ENCODE measurements around the gene HSD11B2.

HSD11B2 gene

DNA sequence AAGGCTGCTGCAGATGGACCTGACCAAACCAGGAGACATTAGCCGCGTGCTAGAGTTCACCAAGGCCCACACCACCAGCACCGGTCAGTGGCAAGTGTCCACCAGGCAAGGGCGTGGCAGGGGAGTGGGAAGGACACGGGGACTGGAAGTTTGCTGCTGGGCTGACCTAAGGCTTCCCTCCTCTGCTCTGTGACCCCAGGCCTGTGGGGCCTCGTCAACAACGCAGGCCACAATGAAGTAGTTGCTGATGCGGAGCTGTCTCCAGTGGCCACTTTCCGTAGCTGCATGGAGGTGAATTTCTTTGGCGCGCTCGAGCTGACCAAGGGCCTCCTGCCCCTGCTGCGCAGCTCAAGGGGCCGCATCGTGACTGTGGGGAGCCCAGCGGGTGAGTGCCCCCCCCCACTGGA, 4.8 kb downstream of the HSD11B2 start:
- DNase-seq (ENCODE audit: low read depth): no peak

GRCh38 chr16:67436640-67437193, 5.8 kb downstream of the HSD11B2 start:
- no peak for DNase-seq (ENCODE audit: low read depth)

GRCh38 chr16:67437513-67437912, 6.6 kb downstream of the HSD11B2 start:
- no peak for DNase-seq (ENCODE audit: low read depth)

- DNase-seq (ENCODE audit: low read depth): no peak
Observed at GRCh38 chr16:67438098-67438791, 7.3 kb downstream of the HSD11B2 start.

DNA sequence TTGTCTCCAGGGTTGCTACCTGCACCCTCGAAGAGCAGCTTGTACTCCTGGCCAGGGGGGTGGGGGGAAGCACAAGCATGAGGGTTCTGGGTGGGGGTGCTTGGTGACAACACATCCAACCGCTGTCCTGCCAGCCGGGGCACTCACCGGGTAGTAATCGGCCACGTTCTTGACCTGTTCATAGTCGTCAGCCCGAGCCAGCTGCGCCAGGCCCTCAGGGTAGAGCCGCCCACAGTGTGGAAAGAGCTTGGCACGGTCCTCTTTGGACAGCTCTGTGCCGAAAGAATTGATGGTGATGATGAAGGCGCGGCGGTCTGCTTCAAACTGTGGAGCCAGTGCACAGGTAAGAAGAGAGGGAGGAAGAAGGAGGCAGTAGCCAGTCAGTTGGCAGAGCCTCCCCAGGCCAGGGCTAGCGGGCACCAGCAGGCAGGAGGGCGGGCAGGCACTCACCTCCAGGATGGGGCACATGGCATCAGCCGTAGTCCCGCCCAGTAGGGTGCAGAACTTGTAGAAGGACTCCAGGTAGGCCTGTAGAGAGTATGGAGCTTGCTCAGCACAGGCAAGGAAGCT, 8.0 kb downstream of the HSD11B2 start:
- DNase-seq (ENCODE audit: low read depth): no peak

DNA sequence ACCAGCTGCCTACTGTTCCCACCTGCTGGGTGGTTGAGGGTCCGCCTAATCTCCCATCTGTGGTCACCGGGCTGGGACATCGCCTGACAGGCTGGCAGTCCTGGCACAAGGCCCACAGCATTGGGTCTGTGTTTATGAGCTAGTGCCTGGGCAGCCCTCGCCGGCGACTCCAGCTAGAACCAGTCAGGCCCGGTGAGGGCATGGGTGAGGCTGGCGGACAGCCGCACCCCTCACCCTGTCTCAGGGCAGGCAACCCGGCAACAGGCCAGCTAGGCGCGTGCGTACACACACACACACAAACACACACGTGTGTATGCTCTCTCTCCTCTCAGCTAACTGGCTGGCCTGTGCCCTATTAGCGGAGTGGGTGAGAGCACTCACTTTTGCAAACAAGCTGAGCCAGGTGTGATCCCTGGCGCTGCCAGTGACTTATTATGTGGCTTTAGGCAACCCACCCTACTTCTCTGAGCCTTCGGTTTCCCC, 10.4 kb downstream of the HSD11B2 start:
- no peak for DNase-seq (ENCODE audit: low read depth)

GRCh38 chr16:67441907-67442306, 11.0 kb downstream of the HSD11B2 start:
- DNase-seq (ENCODE audit: low read depth): no peak

GRCh38 chr16:67442581-67443255, 11.8 kb downstream of the HSD11B2 start:
- no peak for DNase-seq (ENCODE audit: low read depth)

GRCh38 chr16:67443265-67443664, 12.3 kb downstream of the HSD11B2 start:
- no peak for DNase-seq (ENCODE audit: low read depth)

GRCh38 chr16:67444259-67445125, 13.6 kb downstream of the HSD11B2 start:
- no peak for DNase-seq (ENCODE audit: low read depth)

- no peak for DNase-seq (ENCODE audit: low read depth)
Observed at GRCh38 chr16:67445126-67445426, 14.2 kb downstream of the HSD11B2 start.

GRCh38 chr16:67445441-67445912, 14.6 kb downstream of the HSD11B2 start:
- no peak for DNase-seq (ENCODE audit: low read depth)

GRCh38 chr16:67445913-67446907, 15.3 kb downstream of the HSD11B2 start:
- DNase-seq (ENCODE audit: low read depth): no peak

DNA sequence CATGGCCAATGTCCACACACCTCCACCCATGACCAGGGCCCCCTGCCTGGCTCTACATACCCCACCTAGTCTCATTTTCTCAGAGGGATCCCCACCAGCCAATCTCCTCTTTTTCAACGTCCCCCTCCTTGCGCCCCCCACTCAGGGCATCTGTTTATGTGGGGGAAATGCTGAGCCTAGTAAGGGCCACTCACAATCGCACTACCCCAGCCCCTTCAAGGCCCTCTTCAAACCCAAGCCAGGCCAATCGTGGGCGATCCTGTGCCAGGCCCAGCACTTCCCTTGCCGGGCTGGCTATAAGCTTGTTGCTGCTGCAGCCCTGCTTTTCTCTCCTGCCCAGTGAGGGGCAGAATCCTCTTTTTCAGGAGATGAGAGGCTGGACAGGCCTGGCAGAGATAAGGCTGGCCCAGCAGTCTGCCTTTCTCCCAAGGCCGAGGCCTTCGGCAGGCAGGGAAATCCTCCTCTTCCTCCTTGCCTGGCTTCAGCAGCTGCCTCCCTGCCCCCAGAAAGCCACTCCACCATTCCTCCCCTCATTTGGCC, 16.1 kb downstream of the HSD11B2 start:
- no peak for DNase-seq (ENCODE audit: low read depth)

GRCh38 chr16:67447508-67448076, 16.7 kb downstream of the HSD11B2 start:
- peak; percentile 30 for DNase-seq (ENCODE audit: low read depth)

GRCh38 chr16:67448580-67448979, 17.7 kb downstream of the HSD11B2 start:
- DNase-seq (ENCODE audit: low read depth): no peak

DNA sequence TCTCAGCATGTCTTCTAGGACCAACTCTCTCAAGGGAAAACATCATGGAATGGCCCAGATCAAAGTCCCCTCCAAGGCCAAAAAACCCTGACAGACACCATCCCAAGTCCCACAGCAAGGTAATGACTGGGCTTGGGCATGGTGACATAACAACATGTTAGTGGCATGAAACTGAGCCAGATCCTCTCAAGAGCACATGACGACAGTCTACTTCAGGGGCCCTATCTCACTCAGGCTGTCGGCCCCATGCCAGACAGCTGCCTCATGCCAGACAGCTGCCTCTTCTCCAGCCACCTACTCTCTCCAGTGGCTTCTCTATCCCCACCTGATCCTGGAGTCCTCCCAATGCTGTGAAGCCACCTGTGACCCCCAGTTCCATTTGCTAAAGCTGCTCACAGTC, 18.4 kb downstream of the HSD11B2 start:
- DNase-seq (ENCODE audit: low read depth): no peak

DNA sequence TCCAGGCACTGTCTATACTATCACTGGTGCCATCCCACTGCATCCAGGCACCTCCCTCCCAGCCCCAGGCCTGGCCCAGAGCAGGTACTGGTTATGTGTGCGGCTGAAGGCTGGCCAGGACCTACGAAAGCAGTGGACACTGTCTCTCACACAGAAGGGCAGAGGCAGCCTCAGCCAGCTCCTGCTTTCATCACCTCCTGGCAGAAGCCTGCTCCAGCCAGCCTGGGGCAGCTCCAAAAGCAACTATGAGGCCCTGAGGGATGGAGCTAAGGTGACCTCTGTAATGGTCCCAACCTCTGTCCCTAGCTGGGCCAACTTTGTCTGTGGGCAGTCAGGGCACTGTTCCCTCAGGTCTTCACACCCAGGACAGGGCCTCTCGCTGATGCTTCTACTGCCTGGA, 18.8 kb downstream of the HSD11B2 start:
- DNase-seq (ENCODE audit: low read depth): no peak

DNA sequence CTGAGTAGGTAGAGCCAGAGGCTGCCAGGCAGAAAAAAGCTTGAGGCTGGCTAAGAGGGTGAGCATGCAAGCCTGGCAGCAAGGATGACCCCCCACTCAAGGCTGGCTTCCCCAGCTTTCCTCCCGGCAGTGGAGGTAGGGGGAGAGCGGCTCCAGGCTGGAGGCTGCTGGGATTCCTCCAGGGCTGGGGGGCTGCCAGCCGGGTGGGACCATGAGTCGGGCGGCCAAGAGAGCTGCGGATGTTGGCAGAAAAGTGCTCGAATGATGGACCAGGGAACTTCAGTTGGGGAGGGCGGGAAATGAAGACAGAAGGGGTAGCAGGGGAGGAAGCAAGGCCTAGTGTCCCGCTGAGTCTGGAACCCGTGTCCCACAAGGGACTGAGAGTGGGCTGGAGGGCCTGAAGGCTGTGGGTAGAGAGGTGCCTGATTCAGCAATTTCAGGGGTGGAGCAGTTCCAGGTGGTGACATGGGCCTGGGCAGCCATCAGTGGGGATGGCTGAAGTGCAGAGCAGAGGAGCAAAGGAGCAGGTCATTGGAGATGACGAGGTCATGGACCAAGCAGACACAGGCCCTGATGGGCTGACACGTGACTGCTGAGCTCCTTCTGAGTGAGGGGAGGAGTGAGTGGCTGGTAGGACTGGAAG, 20.3 kb downstream of the HSD11B2 start:
- no peak for DNase-seq (ENCODE audit: low read depth)
